Stimulated activated CD8-positive, alpha-beta memory T cell treated with anti-CD3 and anti-CD28 coated beads, Interleukin-15, amount 100 ng/mL, for 1 hour (primary cell): Measurements from ENCODE around the gene ZDHHC9.
A peak's percentile ranks its signal among the peaks of the same experiment; 100 is the strongest.

Source experiments
- DNase-seq: peaks from one replicate; pipeline ENCODE4 v3.0.0-alpha.2; 2020; ENCODE audit warnings: low read depth

Gene ZDHHC9

GRCh38 chrX:129785160-129785947, 58.3 kb downstream of the ZDHHC9 start:
- no peak for DNase-seq

- no peak for DNase-seq
Observed at GRCh38 chrX:129784371-129784770, 59.3 kb downstream of the ZDHHC9 start.

- no peak for DNase-seq
Observed at GRCh38 chrX:129783291-129783713, 60.4 kb downstream of the ZDHHC9 start.

- DNase-seq: no peak
Observed at GRCh38 chrX:129782706-129783105, 61.0 kb downstream of the ZDHHC9 start.

GRCh38 chrX:129781680-129782495, 61.8 kb downstream of the ZDHHC9 start:
- DNase-seq: no peak

- peak; percentile 59 for DNase-seq
Observed at GRCh38 chrX:129781134-129781672, 62.5 kb downstream of the ZDHHC9 start.

GRCh38 chrX:129780441-129781105, 63.1 kb downstream of the ZDHHC9 start:
- DNase-seq: no peak

GRCh38 chrX:129779747-129780146, 63.9 kb downstream of the ZDHHC9 start, which contains the start of gene SASH3:
TSS of gene SASH3 (plus strand) at chrX:129779949. CDS start at chrX:129780098, 149 bp downstream.
- no peak for DNase-seq

GRCh38 chrX:129779086-129779672, 64.5 kb downstream of the ZDHHC9 start:
- no peak for DNase-seq

- DNase-seq: no peak
Observed at GRCh38 chrX:129777218-129778030, 66.3 kb downstream of the ZDHHC9 start.

- no peak for DNase-seq
Observed at GRCh38 chrX:129773649-129774458, 69.8 kb downstream of the ZDHHC9 start.

- no peak for DNase-seq
Observed at GRCh38 chrX:129772796-129773431, 70.8 kb downstream of the ZDHHC9 start.

- DNase-seq: no peak
Observed at GRCh38 chrX:129771266-129771995, 72.3 kb downstream of the ZDHHC9 start.

GRCh38 chrX:129769467-129770154, 74.1 kb downstream of the ZDHHC9 start:
- DNase-seq: no peak

- DNase-seq: no peak
Observed at GRCh38 chrX:129768586-129769466, 74.9 kb downstream of the ZDHHC9 start.

GRCh38 chrX:129768186-129768585, 75.5 kb downstream of the ZDHHC9 start:
- DNase-seq: no peak

GRCh38 chrX:129763666-129764065, 80.0 kb downstream of the ZDHHC9 start:
- no peak for DNase-seq
